Activated CD4-positive, alpha-beta T cell treated with anti-CD3 and anti-CD28 coated beads for 4 hours (primary cell): ENCODE results near the gene EPS8L1.
"Not testable (repeated sequence)": the region's sequence is repeated elsewhere in the genome, so short reads cannot be mapped to it uniquely, and the experiment has no call there.

Experiments used
- DNase-seq, 2 donors: peaks; one replicate each; pipeline ENCODE4 v3.0.0-alpha.2; 2020

Gene EPS8L1

DNA sequence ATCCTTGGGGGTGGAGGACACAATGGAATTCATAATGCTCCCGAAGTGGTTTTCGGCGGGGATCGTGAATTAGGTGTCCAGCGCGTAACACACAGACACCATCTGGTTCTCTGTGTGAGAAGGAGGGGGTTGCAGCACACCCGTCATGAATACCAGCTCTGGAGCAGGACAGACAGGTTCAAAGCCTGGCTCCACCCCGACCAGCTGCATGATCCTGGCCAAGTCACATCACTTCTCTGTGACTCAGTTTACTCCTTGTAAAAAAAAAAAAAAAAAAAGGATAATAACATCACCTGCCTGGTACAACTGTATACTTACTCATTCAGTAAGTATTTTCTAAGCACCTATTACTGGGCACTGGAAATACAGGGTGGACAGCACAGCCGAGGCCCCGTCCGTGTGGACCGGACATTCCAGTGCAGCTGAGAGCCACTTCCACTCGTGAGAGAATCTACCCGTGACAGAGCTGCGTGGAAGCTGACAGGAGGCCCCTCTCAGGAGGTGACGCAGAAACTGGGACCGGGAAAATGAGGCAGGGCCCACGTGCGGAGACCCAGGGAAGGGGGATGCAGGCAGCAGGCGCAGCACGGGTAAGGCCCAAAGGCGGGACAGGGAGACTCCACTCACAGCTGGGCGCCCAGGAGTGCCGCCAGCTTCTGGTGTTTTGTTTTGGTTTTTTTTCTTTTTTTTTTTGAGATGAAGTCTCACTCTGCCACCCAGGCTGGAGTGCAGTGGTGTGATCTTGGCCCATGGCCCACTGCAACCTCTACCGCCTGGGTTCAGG lies 24.7 kb upstream of the EPS8L1 start:
- DNase-seq: no peak

GRCh38 chr19:55053735-55054134 lies 21.9 kb upstream of the EPS8L1 start:
- no peak for DNase-seq

DNA sequence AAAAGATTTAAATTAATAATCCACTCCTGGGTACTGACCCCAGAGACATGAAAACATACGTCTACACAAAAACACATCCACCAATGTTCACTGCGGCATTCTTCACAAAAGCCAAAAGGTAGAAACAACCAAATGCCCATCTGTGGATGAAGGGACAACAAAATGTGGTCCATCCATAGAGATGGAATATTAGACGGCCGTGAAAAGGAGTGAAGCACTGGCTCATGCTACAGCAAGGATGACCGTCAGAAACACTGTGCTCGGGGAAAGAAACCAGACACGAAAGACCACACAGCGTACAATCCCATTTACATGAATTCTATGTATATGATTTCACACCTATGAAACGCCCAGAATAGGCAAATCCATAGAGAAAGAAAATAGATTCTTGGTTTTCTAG lies 18.8 kb upstream of the EPS8L1 start:
- DNase-seq: no peak

DNA sequence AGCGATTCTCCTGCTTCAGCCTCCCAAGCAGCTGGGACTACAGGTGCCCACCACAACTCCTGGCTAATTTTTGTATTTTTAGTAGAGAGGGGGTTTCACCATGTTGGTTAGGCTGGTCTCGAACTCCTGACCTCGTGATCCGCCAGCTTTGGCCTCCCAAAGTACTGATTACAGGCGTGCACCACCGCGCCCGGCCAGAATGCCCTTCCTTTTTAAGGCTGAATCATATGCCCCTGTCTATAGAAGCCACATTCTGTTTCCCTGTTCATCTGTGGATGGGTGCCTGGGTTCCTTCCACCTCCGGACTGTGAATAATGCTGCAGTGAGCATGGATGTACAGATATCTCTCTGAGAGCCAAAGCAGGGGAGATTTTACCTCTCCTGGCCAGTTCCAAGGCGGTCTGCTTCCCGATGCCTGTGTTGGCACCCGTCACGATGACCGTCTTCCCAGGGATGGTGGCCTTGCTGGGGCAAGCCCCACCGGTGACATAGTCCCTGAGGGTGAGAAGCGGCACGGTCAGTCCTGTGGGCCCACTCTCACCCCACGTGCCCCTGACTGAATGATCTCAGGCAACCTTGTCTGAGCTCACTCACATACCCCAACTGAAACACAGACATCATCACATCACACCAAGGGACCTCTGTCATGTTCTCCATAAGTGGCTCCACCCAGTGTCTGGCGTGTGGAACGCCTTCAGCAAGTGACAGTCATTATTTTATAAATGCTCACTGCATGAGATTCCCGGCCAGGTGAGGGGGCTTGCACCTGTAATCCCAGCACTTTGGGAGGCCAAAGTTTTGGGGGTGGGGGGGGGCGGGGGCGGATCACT lies 16.7 kb upstream of the EPS8L1 start:
- no peak for DNase-seq

GRCh38 chr19:55060287-55060686 lies 15.4 kb upstream of the EPS8L1 start:
- DNase-seq: not testable (repeated sequence)

- DNase-seq: peak; percentile 97
These were observed 12.8 kb upstream of the EPS8L1 start, which contains the start of gene RDH13 for GRCh38 chr19:55062735-55063491. TSS of gene RDH13 (minus strand) at chr19:55063148. CDS start at chr19:55063032, 116 bp downstream.

DNA sequence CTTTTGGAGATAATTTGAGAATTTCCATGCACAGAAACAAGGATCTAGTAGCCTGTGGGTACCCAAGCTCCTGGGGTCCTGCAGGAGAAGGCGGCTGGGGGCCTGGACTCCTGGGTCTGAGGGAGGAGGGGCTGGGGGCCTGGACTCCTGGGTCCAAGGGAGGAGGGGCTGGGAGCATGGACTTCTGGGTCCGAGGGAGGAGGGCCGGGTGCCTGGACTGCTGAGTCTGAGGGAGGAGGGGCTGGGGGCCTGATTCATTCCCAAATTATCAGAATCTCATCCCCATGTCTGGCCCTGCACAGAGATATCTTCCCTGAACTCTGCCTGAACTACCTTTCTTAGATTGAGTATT lies 12.2 kb upstream of the EPS8L1 start:
- no peak for DNase-seq

DNA sequence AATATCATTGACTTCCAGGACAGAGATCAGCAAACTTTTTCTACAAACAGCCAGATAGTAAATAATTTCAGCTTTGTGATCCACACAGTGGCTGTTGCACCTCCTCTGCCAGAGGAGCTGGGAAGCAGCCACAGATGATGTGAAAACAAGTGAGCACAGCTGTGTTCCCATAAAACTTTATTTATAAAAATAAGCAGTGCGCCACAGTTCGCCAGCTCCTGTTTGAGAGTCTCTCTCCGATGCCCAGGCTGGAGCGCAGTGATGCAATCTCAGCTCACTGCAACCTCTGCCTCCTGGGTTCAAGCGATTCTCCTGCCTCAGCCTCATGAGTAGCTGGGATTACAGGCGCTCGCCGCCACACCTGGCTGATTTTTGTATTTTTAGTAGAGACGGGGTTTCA lies 10.2 kb upstream of the EPS8L1 start:
- not testable (repeated sequence) for DNase-seq

GRCh38 chr19:55066107-55066709 lies 9.5 kb upstream of the EPS8L1 start:
- DNase-seq: no peak

DNA sequence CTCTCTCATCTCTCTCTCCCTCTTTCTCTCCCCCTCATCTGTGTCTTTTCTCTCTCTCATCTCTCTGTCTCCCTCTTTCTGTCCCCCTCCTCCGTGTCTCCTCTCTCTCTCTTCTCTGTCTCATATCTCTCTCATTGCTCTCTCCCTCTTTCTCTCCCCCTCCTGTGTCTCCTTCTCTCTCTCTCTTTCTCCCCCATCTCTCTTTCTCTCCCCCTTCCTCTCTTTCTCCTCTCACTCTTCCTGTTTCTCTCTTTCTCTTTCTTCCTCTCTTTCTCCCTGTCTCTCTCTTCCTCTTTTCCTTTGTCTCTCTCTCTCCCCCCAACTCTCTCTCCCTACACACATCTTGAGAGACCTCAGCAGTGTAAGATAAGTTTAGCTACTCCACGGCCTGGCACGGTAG lies 7.8 kb upstream of the EPS8L1 start:
- DNase-seq: no peak

GRCh38 chr19:55068950-55069864 lies 6.5 kb upstream of the EPS8L1 start:
- DNase-seq: no peak

GRCh38 chr19:55069865-55070197 lies 5.8 kb upstream of the EPS8L1 start:
- DNase-seq: no peak

GRCh38 chr19:55070466-55071128 lies 5.1 kb upstream of the EPS8L1 start:
- no peak for DNase-seq

DNA sequence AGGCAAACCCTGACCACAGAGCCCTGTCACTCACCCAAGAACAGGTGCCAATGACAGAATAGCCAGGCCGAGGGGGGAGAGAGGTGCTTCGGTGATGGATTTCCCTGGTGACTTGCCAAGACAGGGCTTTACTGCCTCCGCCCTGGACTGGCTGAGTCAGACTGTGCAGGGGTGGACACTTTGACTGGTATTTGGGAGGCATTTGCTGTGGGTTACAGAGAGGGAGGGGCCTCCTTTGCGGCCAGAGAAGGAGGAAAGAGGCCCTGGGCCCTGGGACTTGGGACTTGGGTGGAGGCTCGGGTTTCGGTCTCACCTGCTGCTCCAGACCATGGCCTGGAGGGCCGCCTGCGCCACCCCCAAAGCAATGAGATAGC lies 4.6 kb upstream of the EPS8L1 start:
- DNase-seq: no peak

DNA sequence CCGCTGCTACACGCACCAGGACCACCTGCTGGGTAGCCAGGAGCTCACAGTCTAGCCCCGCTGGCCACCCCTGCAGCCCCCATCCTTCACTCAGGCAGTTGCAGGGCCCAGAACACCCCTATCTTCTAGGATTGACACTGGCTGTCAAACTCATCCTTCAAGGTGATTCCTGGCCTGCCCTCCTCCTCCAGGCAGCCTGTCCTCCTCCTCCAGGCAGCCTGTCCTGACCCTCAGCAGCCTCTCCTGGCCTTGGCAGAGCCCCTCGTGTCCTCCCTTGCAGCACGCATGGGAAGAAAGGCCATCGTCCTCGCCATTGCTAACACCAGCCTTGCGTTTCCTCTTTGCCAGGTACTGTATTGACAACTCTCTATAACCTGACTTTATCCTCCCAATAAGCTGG lies 3.8 kb upstream of the EPS8L1 start:
- no peak for DNase-seq

DNA sequence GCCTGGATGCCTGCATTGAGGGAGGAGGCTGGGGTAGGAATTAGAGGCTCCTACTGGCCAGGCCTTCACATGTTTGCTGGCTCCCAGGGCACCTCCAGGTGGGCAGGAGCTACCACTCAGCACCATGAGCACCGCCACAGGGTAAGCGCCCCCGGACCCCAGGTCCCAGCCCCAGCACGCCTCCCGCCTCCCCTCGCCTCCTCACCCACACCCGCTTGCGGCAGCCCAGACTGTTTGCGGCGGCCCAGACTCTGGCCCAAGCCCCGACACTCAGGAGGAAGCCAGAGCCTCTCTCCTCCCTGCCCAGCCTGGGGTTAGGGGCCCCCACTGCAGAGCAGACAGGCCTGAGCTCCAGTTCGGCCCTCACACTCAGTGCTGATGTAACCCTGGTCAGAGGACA lies 652 bp downstream of the EPS8L1 start:
- no peak for DNase-seq

GRCh38 chr19:55077106-55077505 lies 1.4 kb downstream of the EPS8L1 start:
- no peak for DNase-seq

DNA sequence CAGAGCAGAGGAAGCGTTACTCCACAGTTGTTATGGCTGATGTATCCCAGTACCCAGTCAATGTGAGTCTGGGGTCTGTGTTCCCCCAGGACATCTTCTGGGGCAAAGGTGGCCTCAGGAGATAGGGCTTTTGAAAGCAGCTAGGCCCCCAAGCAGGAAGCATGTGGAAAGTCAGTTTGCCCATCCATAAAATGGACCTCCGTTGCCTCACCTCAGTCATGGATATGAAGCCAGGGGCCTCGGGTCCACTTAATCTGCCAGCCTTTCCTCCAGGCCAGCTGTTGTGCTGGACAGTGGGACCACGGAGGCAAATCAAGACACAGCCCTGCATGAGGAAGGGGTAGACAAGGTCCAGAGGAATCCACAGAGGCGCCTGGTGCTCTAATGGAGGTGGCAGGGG lies 3.3 kb downstream of the EPS8L1 start:
- no peak for DNase-seq

DNA sequence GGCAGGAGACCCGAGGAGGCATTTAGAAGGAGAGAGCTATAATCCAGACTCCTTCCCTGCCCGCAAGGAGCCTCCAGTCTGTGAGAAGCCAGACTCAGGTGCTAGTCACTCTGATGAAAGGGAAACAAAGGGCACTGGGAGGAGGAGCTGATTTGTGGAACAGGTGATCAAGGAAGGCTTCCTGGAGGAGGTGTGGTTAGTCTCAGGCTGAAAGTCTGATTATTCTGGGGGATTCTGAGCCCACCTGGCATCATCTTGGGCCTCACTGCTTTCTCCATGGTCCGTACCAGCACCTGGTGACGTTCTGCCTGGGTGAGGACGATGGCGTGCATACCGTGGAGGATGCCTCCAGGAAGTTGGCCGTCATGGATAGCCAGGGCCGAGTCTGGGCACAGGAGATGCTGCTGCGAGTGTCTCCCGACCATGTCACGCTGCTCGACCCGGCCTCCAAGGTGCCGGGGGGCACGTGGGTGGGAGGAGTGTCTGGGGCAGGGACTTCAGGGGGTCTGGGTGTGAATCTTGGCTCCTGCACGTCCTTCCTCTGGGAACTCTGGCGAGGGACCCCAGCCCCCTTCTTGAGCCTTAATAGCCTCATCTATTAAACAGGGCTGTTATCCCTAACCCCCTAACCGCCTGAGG lies 3.9 kb downstream of the EPS8L1 start:
- no peak for DNase-seq

- peak; percentile 36 to 40 for DNase-seq
These were observed 4.7 kb downstream of the EPS8L1 start for GRCh38 chr19:55080121-55080967.
